Measurements from ENCODE around the gene GPRIN1.
"Not testable (repeated sequence)": the region's sequence is repeated elsewhere in the genome, so short reads cannot be mapped to it uniquely, and the experiment has no call there.

Gene GPRIN1

DNA sequence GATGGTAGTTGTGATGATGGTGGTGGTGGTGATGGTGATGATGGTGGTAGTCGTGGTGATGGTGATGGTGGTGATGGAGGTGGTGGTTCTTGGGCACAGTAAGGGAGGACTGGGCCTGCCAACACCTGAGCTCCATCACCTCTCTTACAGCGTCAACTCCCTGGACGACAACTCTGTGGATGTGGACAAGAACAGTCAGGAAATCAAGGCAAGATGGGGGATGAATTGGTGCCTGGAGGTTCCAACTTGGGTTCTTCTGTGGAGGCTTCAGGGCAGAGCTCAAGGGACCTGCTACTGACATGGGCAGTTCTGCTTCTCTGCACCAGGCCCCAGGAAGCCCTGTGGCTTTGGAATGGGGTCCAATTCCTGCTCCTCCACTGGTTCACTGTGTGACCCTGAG is 17.4 kb downstream of the GPRIN1 start:
- DNase-seq (ENCODE audit: low read depth) = no peak
- TF ChIP-seq, protein P1, sequence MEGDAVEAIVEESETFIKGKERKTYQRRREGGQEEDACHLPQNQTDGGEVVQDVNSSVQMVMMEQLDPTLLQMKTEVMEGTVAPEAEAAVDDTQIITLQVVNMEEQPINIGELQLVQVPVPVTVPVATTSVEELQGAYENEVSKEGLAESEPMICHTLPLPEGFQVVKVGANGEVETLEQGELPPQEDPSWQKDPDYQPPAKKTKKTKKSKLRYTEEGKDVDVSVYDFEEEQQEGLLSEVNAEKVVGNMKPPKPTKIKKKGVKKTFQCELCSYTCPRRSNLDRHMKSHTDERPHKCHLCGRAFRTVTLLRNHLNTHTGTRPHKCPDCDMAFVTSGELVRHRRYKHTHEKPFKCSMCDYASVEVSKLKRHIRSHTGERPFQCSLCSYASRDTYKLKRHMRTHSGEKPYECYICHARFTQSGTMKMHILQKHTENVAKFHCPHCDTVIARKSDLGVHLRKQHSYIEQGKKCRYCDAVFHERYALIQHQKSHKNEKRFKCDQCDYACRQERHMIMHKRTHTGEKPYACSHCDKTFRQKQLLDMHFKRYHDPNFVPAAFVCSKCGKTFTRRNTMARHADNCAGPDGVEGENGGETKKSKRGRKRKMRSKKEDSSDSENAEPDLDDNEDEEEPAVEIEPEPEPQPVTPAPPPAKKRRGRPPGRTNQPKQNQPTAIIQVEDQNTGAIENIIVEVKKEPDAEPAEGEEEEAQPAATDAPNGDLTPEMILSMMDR (IDR thresholded peaks at IDR 0.05; ENCODE audit: insufficient read depth, low read depth, low read length, missing control alignments) = no peak
- H3K4me3 ChIP-seq (ENCODE audit: low read length) = no peak overlapping the region

DNA sequence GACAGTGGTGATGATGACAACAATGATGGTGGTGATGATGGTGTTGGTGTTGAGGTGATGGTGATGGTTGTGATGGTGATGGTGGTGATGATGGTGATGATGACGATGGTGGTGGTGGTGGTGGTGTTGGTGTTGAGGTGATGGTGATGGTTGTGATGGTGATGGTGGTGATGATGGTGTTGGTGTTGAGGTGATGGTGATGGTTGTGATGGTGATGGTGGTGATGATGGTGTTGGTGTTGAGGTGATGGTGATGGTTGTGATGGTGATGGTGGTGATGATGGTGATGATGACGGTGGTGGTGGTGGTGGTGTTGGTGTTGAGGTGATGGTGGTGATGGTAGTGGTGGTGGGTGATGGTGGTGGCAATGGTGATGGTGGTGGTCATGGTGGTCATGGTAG is 18.3 kb downstream of the GPRIN1 start:
- DNase-seq (ENCODE audit: low read depth); H3K4me3 ChIP-seq (ENCODE audit: low read length): not testable (repeated sequence)

DNA sequence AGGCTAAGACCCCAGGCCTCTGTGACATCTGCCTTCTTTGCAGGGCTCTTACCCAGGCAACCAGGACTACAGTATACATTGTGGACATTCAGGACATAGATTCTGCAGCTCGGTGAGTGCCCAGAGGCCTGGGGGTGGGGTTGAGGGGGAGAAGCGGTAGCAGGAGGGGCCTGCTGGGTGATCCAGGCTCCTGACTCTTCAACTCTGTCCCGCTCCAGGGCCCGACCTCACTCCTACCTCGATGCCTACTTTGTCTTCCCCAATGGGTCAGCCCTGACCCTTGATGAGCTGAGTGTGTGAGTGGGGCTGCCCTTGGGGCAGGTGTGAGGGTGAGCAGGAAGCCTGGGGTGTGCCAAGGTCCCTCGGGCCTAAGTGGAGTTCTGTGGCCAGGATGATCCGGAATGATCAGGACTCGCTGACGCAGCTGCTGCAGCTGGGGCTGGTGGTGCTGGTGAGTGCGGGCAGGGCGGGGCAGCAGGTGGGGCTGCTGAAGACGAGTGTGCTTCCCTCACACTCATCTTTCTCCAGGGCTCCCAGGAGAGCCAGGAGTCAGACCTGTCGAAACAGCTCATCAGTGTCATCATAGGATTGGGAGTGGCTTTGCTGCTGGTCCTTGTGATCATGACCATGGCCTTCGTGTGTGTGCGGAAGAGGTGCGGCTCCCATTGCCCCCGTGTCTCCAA is 19.8 kb downstream of the GPRIN1 start:
- TF ChIP-seq, protein P1 (IDR thresholded peaks at IDR 0.05; ENCODE audit: insufficient read depth, low read depth, low read length, missing control alignments) = no peak
- H3K4me3 ChIP-seq (ENCODE audit: low read length) = no peak overlapping the region
- peak; percentile 63 for DNase-seq (ENCODE audit: low read depth)

DNA sequence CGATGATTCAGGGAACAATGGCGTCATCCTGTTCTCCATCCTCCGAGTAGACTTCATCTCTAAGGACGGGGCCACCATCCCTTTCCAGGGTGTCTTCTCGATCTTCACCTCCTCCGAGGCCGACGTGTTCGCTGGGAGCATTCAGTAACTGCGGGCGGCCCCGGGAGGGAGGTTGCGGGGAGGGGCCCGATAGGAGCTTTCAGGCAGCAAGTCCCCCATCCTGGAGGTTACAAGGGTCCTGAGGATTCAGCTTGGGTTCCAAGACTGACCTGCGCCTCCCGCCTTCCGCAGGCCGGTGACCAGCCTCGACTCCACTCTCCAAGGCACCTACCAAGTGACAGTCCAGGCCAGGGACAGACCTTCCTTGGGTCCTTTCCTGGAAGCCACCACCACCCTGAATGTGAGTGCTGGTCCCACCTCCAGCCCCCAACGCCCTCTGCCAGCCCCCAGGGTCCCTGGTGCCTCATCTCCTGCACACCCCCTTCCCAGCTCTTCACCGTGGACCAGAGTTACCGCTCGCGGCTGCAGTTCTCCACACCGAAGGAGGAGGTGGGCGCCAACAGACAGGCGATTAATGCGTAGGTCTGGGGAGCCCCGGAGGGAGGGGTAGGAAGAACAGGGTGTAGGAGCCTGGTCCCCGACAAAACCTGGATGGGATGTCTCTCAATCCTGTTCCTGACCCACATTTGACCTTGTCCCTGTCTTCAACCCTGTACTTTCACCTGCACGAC is 20.8 kb downstream of the GPRIN1 start:
- TF ChIP-seq, protein P1 (IDR thresholded peaks at IDR 0.05; ENCODE audit: insufficient read depth, low read depth, low read length, missing control alignments) = no peak
- no peak overlapping the region for H3K4me3 ChIP-seq (ENCODE audit: low read length)
- DNase-seq (ENCODE audit: low read depth) = no peak

DNA sequence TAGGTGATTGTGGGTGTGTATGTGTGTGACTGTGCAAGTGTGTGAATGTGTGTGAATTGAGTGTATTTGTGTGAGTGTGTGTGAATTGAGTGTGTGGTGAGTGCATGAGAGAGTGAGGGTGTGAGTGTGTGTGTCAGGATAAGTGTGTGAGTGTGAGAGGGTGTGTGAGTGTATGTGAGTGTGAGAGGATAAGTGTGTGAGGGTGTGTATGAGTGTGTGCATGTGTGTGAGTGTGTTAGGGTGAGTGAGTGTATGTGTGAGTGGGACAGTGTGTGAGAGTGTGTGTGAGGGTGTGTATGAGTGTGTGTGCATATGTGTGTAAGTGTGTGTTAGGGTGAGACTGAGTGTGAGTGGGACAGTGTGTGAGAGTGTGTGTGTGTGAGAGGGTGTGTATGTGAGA is 21.7 kb downstream of the GPRIN1 start:
- no peak for DNase-seq (ENCODE audit: low read depth)
- TF ChIP-seq, protein P1 (IDR thresholded peaks at IDR 0.05; ENCODE audit: insufficient read depth, low read depth, low read length, missing control alignments) = no peak
- no peak overlapping the region for H3K4me3 ChIP-seq (ENCODE audit: low read length)

DNA sequence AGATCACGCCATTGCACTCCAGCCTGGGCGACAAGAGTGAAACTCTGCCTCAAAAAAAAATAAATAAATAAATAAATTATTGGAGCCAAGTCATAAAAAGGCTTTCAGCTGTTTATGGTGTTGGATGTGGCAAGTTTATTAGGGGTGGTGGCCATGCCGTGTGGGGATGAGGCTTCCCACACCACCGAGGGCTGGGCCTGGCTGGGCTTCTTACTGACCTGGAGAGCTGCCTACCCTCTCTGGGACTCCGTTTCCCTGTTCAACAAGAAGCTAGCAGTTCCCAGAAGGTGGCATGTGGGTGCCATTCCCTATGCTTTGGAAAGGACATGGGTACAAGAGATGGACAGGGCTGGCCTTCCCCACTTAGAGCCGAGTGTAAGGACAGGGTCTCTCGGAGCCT is 22.6 kb downstream of the GPRIN1 start:
- H3K4me3 ChIP-seq (ENCODE audit: low read length) = no peak overlapping the region
- no peak for DNase-seq (ENCODE audit: low read depth)
- TF ChIP-seq, protein P1 (IDR thresholded peaks at IDR 0.05; ENCODE audit: insufficient read depth, low read depth, low read length, missing control alignments) = no peak

DNA sequence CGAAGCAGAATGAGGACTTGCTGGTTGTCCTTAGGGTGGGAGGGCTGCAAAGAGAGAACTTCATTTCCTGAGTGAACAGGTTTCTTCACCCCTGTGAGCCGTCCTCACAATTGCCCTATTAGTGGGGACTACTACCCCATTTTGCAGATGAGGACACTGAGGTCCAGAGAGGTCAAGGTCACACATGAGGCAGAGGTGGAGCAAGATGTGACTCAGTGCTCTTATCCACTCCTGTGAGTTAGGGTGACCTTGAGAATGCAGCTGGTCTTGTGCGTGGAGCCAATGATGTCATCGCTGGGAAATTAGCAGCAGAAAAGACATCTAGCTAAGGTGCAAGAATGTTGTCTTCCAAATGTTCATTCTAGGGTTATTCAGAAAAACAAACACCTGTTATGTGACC is 26.9 kb downstream of the GPRIN1 start:
- TF ChIP-seq, protein P1 (IDR thresholded peaks at IDR 0.05; ENCODE audit: insufficient read depth, low read depth, low read length, missing control alignments) = no peak
- DNase-seq (ENCODE audit: low read depth) = no peak
- H3K4me3 ChIP-seq (ENCODE audit: low read length) = no peak overlapping the region

Data from epithelial cell of esophagus (primary cell).